PC-3 (cell line): ENCODE measurements around the gene AANAT.

Experiments
- CTCF ChIP-seq: fragments of 300-600 bp; sonication (generic); conservative IDR thresholded peaks from 2 replicates; pipeline ENCODE4 v1.5.1; 2017; ENCODE audit warnings: antibody characterized with exemption, low read depth, mild to moderate bottlenecking, low read length
- EZH2 ChIP-seq: fragments of 300-600 bp; sonication (generic); IDR thresholded peaks from one replicate; pipeline ENCODE4 v1.6.1; 2017; ENCODE audit warnings: antibody characterized with exemption, mild to moderate bottlenecking, low read length; ENCODE audit not compliant: unreplicated experiment
- EZH2phosphoT487 ChIP-seq: fragments of 300-600 bp; sonication (generic); IDR thresholded peaks from 2 replicates; pipeline ENCODE4 v1.6.1; 2018; ENCODE audit warnings: mild to moderate bottlenecking, antibody characterized with exemption, low read length, borderline replicate concordance

GRCh38 chr17:76435751-76436150 is 31.7 kb upstream of the AANAT start:
- TF ChIP-seq CTCF (no peak), EZH2phosphoT487 (no peak), EZH2 (no peak)
